K562 (cell line): ENCODE measurements around the gene JUN. TPM values are rescaled to one million over a fixed set of nuclear protein-coding genes. Genes with fewer than 3 reads are reported as not detected.
A peak's percentile ranks its signal among the peaks of the same experiment; 100 is the strongest.

Source experiments
- ATAC-seq: fragments of 200-7000 bp; cut with Tn5 transposase; 3 replicates; pipeline ENCODE4 v1.9.1; 2020; ENCODE audit warnings: moderate library complexity
- BruUV-seq: library from RNA; stranded (reverse); fragments of 400-500 nt; replicated peaks from 2 replicates; lab custom pipeline; 2021; lab: Mats Ljungman, UMichigan
- CTCF ChIA-PET: fragments of 300-600 bp; formaldehyde crosslinking; extraction: SDS; loops from one replicate; lab custom pipeline; 2021; ENCODE audit warnings: low intra/inter-chr PET ratio; lab: Yijun Ruan, JAX
- POLR2A ChIA-PET: fragments of 300-600, 350-650 bp; sonication (Branson Sonifier 250); formaldehyde crosslinking; extraction: SDS; loops from one replicate; lab custom pipeline; 2021; ENCODE audit warnings: antibody characterized with exemption, inconsistent platforms; lab: Yijun Ruan, JAX
- DNase-seq, 4 experiments: peaks; one replicate each; pipeline versions ENCODE4 v3.0.0 to v3.0.0-alpha.2; 2011 to 2018; ENCODE audit warnings: low spot score in 3 of 4, mixed read lengths in 3 of 4; ENCODE audit errors: extremely low read depth in 1 of 4
- FAIRE-seq: peaks from 2 replicates; lab custom pipeline; 2011; peaks lifted over from hg19 to GRCh38; lab: Jason Lieb, UNC
- H2AFZ ChIP-seq: 2 replicates; pipeline ENCODE4 v1.6.0; 2011; ENCODE audit warnings: low read depth, low read length, control low read depth, inconsistent platforms
- H3K27ac ChIP-seq: fragments of 200-600 bp; 3 replicates; pipeline ENCODE4 v1.8.0; 2011; ENCODE audit warnings: low read depth, mild to moderate bottlenecking, control low read depth, inconsistent platforms, low read length, moderate library complexity, mixed read lengths; ENCODE audit errors: extremely low read depth
- H3K27me3 ChIP-seq, 2 experiments: fragments of 300-600 bp in 1 of 2; 2 replicates in 1 of 2; 3 replicates in 1 of 2; pipeline versions ENCODE4 v1.6.0 to v1.8.0; 2011; ENCODE audit warnings: inconsistent platforms in 2 of 2, low read length in 2 of 2, mild to moderate bottlenecking in 1 of 2, mixed read lengths in 1 of 2, moderate library complexity in 1 of 2; ENCODE audit not compliant: control insufficient read depth in 2 of 2, insufficient read depth in 2 of 2
- H3K36me3 ChIP-seq: fragments of 300-600 bp; 3 replicates; pipeline ENCODE4 v1.8.0; 2011; ENCODE audit warnings: mild to moderate bottlenecking, low read length, inconsistent platforms; ENCODE audit not compliant: control insufficient read depth, insufficient read depth
- H3K4me1 ChIP-seq, 2 experiments: fragments of 200-600 bp in 1 of 2; replicated peaks in 1 of 2; 2 replicates in 1 of 2; 3 replicates in 1 of 2; pipeline versions ENCODE4 v1.5.1 to v1.8.0; 2011; ENCODE audit warnings: inconsistent platforms in 2 of 2, low read length in 2 of 2, mild to moderate bottlenecking in 1 of 2, mixed read lengths in 1 of 2, moderate library complexity in 1 of 2; ENCODE audit not compliant: control insufficient read depth in 2 of 2, insufficient read depth in 2 of 2
- H3K4me2 ChIP-seq: 2 replicates; pipeline ENCODE4 v1.6.1; 2011; ENCODE audit warnings: low read length, control low read depth, inconsistent platforms, mixed read lengths; ENCODE audit not compliant: insufficient read depth
- H3K4me3 ChIP-seq: fragments of 200-600 bp; sonication (generic), shearing (Covaris generic); 2 replicates; pipeline ENCODE4 v1.5.1; 2016; ENCODE audit warnings: control low read depth, inconsistent platforms
- H3K79me2 ChIP-seq: fragments of 200-600 bp; 3 replicates; pipeline ENCODE4 v1.8.0; 2011; ENCODE audit warnings: low read length, inconsistent platforms; ENCODE audit not compliant: control insufficient read depth, insufficient read depth
- H3K9ac ChIP-seq, 2 experiments: 2 replicates each; pipeline versions ENCODE4 v1.6.0 to v1.6.1; 2011; ENCODE audit warnings: low read depth in 2 of 2, low read length in 2 of 2, control low read depth in 1 of 2, inconsistent platforms in 1 of 2, mild to moderate bottlenecking in 1 of 2, mixed read lengths in 1 of 2; ENCODE audit not compliant: insufficient read depth in 1 of 2
- H3K9me1 ChIP-seq: one replicate; pipeline ENCODE4 v1.6.0; 2011; ENCODE audit warnings: inconsistent platforms, mild to moderate bottlenecking, low read length, moderate library complexity; ENCODE audit not compliant: control insufficient read depth, insufficient read depth
- H3K9me3 ChIP-seq: replicated peaks from 2 replicates; pipeline ENCODE4 v1.5.1; 2011; ENCODE audit warnings: low read depth, low read length, inconsistent platforms; ENCODE audit not compliant: control insufficient read depth, insufficient read depth
- H4K20me1 ChIP-seq: replicated peaks from 2 replicates; pipeline ENCODE4 v1.6.1; 2011; ENCODE audit warnings: low read length, inconsistent platforms, mixed read lengths; ENCODE audit not compliant: control insufficient read depth, insufficient read depth
- ARID1B ChIP-seq: fragments of 450-650 bp; IDR thresholded peaks from 2 replicates; pipeline ENCODE4 v1.6.1; 2016; ENCODE audit warnings: antibody characterized with exemption, mild to moderate bottlenecking, inconsistent platforms
- CBX8 ChIP-seq: fragments of 200-600 bp; sonication (generic); IDR thresholded peaks from 2 replicates; pipeline ENCODE4 v1.6.1; 2012; ENCODE audit warnings: borderline replicate concordance, mixed run types, low read depth, mild to moderate bottlenecking, moderate library complexity, mixed read lengths, low read length, control low read depth, inconsistent platforms; ENCODE audit not compliant: poor library complexity, severe bottlenecking; ENCODE audit errors: extremely low read depth
- CHCHD3 ChIP-seq: fragments of 250-450 bp; sonication (Bioruptor Pico); IDR thresholded peaks from 2 replicates; pipeline ENCODE4 v2.1.2; 2022; ENCODE audit warnings: mild to moderate bottlenecking
- CLOCK ChIP-seq: fragments of 250-450 bp; sonication (Bioruptor Pico); IDR thresholded peaks from 2 replicates; pipeline ENCODE4 v1.4.0; 2020; ENCODE audit warnings: mild to moderate bottlenecking, moderate library complexity, borderline replicate concordance
- E2F1 ChIP-seq: sonication (generic); formaldehyde crosslinking; IDR thresholded peaks from 2 replicates; pipeline ENCODE4 v1.8.1; 2023; ENCODE audit warnings: mild to moderate bottlenecking, missing genetic modification reagents, moderate library complexity
- E2F5 ChIP-seq: sonication (generic); formaldehyde crosslinking; IDR thresholded peaks from 2 replicates; pipeline ENCODE4 v1.8.0; 2022; ENCODE audit warnings: mild to moderate bottlenecking, missing genetic modification reagents
- IRF2 ChIP-seq: sonication (generic); formaldehyde crosslinking; IDR thresholded peaks from 2 replicates; pipeline ENCODE4 v1.8.1; 2022; ENCODE audit warnings: mild to moderate bottlenecking, missing genetic modification reagents
- USF1 ChIP-seq: sonication (generic); formaldehyde crosslinking; IDR thresholded peaks from 2 replicates; pipeline ENCODE4 v1.9.0; 2022; ENCODE audit warnings: mild to moderate bottlenecking, missing genetic modification reagents
- ZNF408 ChIP-seq: fragments of 250-450 bp; sonication (Bioruptor Pico); IDR thresholded peaks from 2 replicates; pipeline ENCODE4 v1.4.0; 2020; ENCODE audit warnings: low read depth, mild to moderate bottlenecking, moderate library complexity
- WGBS: fragments of 100-300 bp; shearing (Covaris generic); methylation state at CpG from one replicate; pipeline ENCODE4 v1.1.6; 2016; ENCODE audit warnings: low coverage, mixed read lengths; ENCODE audit not compliant: insufficient coverage; ENCODE audit errors: missing lambda C conversion rate; 5-methylcytosine and 5-hydroxymethylcytosine counted together
- in situ Hi-C: fragments of 300-500 bp; cut with MboI; formaldehyde crosslinking; loops from 4 replicates; pipeline ENCODE4 v1.15.0; 2018; ENCODE audit warnings: inconsistent platforms, mixed read lengths
- intact Hi-C: fragments of 100-400 bp; cut with micrococcal nuclease; formaldehyde crosslinking; loops from 2 replicates; pipeline ENCODE4 v1.14.2; 2022
- polyA plus RNA-seq, 8 experiments: library from polyadenylated mRNA; depleted of rRNA in 4 of 8; stranded (reverse) in 5 of 8; unstranded in 3 of 8; fragments of >200 nt; fragmentation: Nextera tagmentation in 2 of 8; fragmentation: Illumina TruSeq in 1 of 8; extraction: Ambion mirVana in 2 of 8; extraction: Trizol in 1 of 8; gene quantifications; 2 replicates each; pipeline versions ENCODE4 v1.2.1 to v1.2.3, GENCODE V29; 2011 to 2014; ENCODE audit warnings: inconsistent platforms in 1 of 8, missing spikeins in 1 of 8
- total RNA-seq, 7 experiments: library from RNA; depleted of rRNA in 6 of 7; stranded (reverse); fragments of >200 nt in 6 of 7; fragmentation: Illumina TruSeq in 2 of 7; extraction: Trizol in 2 of 7; gene quantifications; 2 replicates each; pipeline versions ENCODE4 v1.2.1 to v1.2.3, GENCODE V29; 2011 to 2021; ENCODE audit warnings: low replicate concordance in 1 of 7

Gene JUN
- total and polyA plus RNA-seq, 9 of the 15 experiments (the other 6 are each of a cell fraction or from before 2014, with no cell fraction given), result 0.32 to 23.4 (median 4.0) TPM

DNA sequence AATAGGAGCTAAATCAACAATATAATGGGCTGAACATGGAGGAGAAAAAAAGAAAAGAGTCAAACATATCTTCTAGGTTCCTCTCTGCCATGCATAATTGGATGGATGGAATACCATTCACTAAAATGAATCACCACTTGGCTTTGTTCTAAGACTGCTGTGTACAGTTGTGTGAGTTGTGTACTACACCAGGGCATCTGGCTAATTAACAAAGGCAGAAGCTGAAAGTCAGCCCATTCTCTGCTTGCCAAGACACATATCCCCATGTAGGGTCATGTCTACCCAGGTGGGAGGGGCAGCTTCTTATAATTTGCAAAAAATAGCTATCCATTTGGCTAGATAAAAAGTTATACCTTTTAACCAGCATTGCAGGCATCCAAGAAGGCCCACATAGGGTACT, 21.0 kb downstream of the JUN start:
- ChIA-PET POLR2A (interaction anchor here (1.4 kb wide), 1 partner anchor 10 kb away, joined by 7 read pairs; no protein-coding TSS in a partner anchor), CTCF (no interaction called here)
- DNase-seq, result no peak
- BruUV-seq, result no TSS peak
- H3K9me1 ChIP-seq, result no peaks in the 10 kb centered on the region
- H3K4me2 ChIP-seq, result no peak overlapping the region
- H3K79me2 ChIP-seq, result no peaks in the 10 kb centered on the region
- no peaks in the 10 kb centered on the region for H3K36me3 ChIP-seq
- no peak for FAIRE-seq
- in situ Hi-C loops, result no loop called here
- no peak overlapping the region for H3K4me3 ChIP-seq
- H3K9ac ChIP-seq, result no peak overlapping the region
- H3K27me3 ChIP-seq, result peaks cover 0 to 6% of the 10 kb centered on the region in 2 experiments; a peak in 3 of 5 replicates
- H3K4me1 ChIP-seq, result no peaks in the 10 kb centered on the region; a peak in 1 of 5 replicates
- H3K9me3 ChIP-seq, result no peaks in the 10 kb centered on the region
- no peak for ATAC-seq
- TF ChIP-seq CHCHD3 (CRISPR knock-in tag), result no peak
- no peak for TF ChIP-seq ZNF408
- TF ChIP-seq IRF2 (CRISPR knock-in tag), result no peak
- TF ChIP-seq E2F1 (CRISPR knock-in tag), result no peak
- intact Hi-C loops, result loop anchor here (10.0 kb wide), 1 partner anchor 248 kb away; no protein-coding TSS in a partner anchor
- no peak overlapping the region for H3K27ac ChIP-seq
- no peaks in the 10 kb centered on the region for H4K20me1 ChIP-seq
- H2AFZ ChIP-seq, result no peak overlapping the region

- BruUV-seq, result no TSS peak
- intact Hi-C loops (no loop called here), in situ Hi-C loops (no loop called here)
- Histone ChIP-seq H3K4me3 (no peak overlapping the region), H3K9me1 (peaks cover 7% of the 10 kb centered on the region), H4K20me1 (no peaks in the 10 kb centered on the region), H3K27ac (peak overlapping the region; percentile 43; the same call in 2 of the 3 replicates), H3K27me3 (no peaks in the 10 kb centered on the region), H3K79me2 (no peaks in the 10 kb centered on the region), H3K4me2 (peak overlapping the region; percentile 34), H3K36me3 (no peaks in the 10 kb centered on the region), H3K9me3 (no peaks in the 10 kb centered on the region), H3K9ac (peak overlapping the region in 1 of 2 experiments; percentile 53; a peak in 1 of 4 replicates), H3K4me1 (peaks cover 10 to 26% of the 10 kb centered on the region in 2 experiments), H2AFZ (peak overlapping the region; percentile 85)
- FAIRE-seq (no peak), DNase-seq (peak in 2 of 4 experiments; percentile 27 to 63), ATAC-seq (peak; percentile 64)
- ChIA-PET CTCF (no interaction called here), POLR2A (interaction anchor here (0.9 to 1.0 kb wide), 3 partner anchors 27 to 1012 kb away, joined by 3 to 5 read pairs (median 3); partner anchors contain the start of gene JUN)
- 20% methylated on average over 6 of the region's 6 CpGs for WGBS
- TF ChIP-seq E2F5 (CRISPR knock-in tag) (no peak), USF1 (CRISPR knock-in tag) (no peak; the same call in 1 of the 2 replicates), CBX8 (no peak), CLOCK (CRISPR knock-in tag) (no peak), ARID1B (peak; percentile 4; the same call in 1 of the 2 replicates)
Observed at GRCh38 chr1:58755468-58755872, 28.4 kb downstream of the JUN start.
